GM12874 (cell line): ENCODE measurements around the gene ANP32B.

ENCODE experiments used
- CTCF ChIP-seq: IDR thresholded peaks from 2 replicates; pipeline ENCODE4 v1.5.1; 2011; ENCODE audit warnings: low read depth, mild to moderate bottlenecking, control low read depth, low read length, moderate library complexity; ENCODE audit not compliant: insufficient read depth

Gene ANP32B

GRCh38 chr9:97982683-97983588, at the start of gene ANP32B:
ANP32B (plus strand) TSS chr9:97983341; CDS start chr9:97983556, 215 bp downstream.
- peak; percentile 95 for TF ChIP-seq CTCF

DNA sequence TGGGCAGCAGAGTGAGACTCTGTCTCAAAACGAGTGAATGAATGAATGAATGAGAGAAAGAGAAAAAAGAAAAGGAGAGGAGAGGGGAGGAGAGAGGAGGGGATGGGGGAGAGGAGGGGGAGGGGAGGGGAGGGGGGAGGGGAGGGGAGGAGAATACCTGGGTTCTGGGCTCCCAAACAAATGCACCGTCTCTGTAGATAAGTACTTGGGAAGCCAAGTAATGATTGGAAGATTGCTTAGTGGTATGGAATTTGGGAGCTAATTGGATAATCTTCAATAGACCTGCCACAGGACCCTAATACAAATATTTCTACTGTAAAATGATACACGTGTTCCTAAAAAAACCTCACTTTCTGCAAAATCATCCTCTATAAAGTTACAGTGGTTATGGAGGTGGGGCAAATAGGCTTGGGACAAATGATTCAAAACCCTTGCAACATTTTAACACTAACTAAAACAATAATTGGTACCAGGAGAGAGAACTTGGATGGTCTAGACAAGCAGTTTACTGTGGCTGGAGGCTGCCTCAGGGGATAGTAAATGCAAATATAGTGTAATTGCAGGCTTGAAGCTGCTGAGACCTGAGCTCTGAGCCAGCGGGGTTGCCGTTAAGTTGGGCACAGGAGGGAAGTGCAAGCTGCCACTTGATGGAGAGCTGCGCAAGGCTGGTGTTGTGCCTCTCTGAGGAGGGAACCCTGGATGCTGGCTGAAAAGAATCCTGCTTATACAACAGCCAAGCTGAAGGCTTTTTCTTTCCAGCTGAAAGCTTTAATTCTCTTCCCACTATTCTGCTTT, 48.6 kb upstream of the ANP32B start:
- no peak for TF ChIP-seq CTCF

DNA sequence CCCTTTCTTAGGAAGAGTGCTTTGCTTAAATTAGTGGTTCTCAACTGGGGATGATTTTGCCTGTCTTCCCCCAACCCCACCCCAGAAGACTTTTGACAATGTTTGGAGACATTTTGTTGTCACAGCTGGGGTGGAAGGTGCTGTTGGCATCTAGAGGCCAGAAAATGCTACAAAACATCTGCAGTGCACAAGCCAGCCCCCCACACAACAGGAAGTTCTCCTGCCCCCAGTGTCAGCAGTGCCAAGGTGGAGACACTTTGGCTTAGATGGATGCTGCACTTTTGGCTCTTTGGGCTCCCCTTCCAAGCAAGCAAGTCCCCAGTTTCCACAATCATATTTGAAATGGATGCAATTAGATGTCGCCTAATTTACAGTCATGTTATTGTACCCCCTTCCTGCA, 47.9 kb upstream of the ANP32B start:
- no peak for TF ChIP-seq CTCF

GRCh38 chr9:97936998-97937397, 46.1 kb upstream of the ANP32B start:
- no peak for TF ChIP-seq CTCF

GRCh38 chr9:97938081-97938644, 45.0 kb upstream of the ANP32B start, which contains the start of gene HEMGN:
HEMGN (minus strand) TSS chr9:97938172; CDS start chr9:97938136, 36 bp downstream.
- no peak for TF ChIP-seq CTCF

GRCh38 chr9:97940233-97940632, 42.9 kb upstream of the ANP32B start:
- no peak for TF ChIP-seq CTCF

DNA sequence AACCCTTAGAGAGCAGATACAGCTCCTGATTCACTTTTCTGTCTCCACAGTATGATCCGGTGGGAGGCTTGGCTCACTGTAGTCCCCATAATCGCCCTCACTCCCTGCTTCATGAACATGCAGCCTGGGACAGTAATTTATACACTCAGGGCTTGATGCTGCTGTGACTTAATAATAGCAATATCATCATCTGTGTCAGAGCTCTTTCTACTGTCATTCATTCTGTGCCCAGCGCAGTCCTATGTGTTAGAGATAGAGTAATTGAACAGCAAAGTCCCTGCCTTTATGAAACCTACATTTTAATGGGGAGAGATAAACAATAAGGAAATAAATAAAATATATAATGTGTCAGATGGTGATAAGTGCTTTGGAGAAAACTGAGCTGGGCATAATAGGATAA, 42.4 kb upstream of the ANP32B start:
- TF ChIP-seq CTCF, result no peak
